ENCODE measurements around the gene ANKRD34A.

DNA sequence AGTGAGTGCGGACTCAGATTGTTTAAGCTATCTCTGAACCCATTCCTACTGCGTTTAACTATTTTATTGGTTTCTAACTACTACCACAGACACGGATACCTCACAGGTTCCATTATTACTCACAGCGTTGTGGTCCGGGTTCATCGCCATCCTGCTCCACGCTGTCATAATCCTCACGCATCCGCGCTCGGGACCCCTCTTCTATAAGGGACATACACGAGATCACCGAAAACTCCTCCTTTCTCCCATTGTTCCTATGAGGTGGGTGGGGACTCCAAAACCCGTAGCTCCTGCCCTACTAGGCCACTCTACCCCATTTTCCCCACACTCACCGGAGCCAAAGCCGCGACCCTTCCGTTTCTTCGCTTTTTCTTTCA, 37.7 kb downstream of the ANKRD34A start:
- TF ChIP-seq, protein P1, sequence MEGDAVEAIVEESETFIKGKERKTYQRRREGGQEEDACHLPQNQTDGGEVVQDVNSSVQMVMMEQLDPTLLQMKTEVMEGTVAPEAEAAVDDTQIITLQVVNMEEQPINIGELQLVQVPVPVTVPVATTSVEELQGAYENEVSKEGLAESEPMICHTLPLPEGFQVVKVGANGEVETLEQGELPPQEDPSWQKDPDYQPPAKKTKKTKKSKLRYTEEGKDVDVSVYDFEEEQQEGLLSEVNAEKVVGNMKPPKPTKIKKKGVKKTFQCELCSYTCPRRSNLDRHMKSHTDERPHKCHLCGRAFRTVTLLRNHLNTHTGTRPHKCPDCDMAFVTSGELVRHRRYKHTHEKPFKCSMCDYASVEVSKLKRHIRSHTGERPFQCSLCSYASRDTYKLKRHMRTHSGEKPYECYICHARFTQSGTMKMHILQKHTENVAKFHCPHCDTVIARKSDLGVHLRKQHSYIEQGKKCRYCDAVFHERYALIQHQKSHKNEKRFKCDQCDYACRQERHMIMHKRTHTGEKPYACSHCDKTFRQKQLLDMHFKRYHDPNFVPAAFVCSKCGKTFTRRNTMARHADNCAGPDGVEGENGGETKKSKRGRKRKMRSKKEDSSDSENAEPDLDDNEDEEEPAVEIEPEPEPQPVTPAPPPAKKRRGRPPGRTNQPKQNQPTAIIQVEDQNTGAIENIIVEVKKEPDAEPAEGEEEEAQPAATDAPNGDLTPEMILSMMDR (IDR thresholded peaks at IDR 0.05), result no peak
- no peak for TF ChIP-seq POLR2A (IDR thresholded peaks at IDR 0.05)
